ENCODE measurements around the gene MRPL53. TPM values are rescaled to one million over a fixed set of nuclear protein-coding genes. Genes with fewer than 3 reads are reported as not detected.

The MRPL53 gene
- total and polyA plus RNA-seq, 2 of the 13 experiments (the other 11 are each of a cell fraction or from before 2014, with no cell fraction given) = 34.3 to 51.9 TPM

- TF ChIP-seq PAX8 (CRISPR knock-in tag; IDR thresholded peaks at IDR 0.05; ENCODE audit: borderline replicate concordance) (no peak), KDM3A (CRISPR knock-in tag; IDR thresholded peaks at IDR 0.05; ENCODE audit: low read depth) (no peak), CEBPG (CRISPR knock-in tag; IDR thresholded peaks at IDR 0.05) (no peak), KMT2B (CRISPR knock-in tag; IDR thresholded peaks at IDR 0.05) (no peak), REXO4 (CRISPR knock-in tag; IDR thresholded peaks at IDR 0.05; ENCODE audit: borderline replicate concordance) (no peak), PAF1 (CRISPR knock-in tag; IDR thresholded peaks at IDR 0.05) (peak; percentile 28; the same call in 1 of the 2 replicates), RXRA (CRISPR knock-in tag; IDR thresholded peaks at IDR 0.05) (0 out of 2 replicates have a peak, but pooled peaks have one; percentile 22), ZC3H13 (CRISPR knock-in tag; IDR thresholded peaks at IDR 0.05) (peak; percentile 97), BRCA1 (CRISPR knock-in tag; IDR thresholded peaks at IDR 0.05) (no peak), GTF2F1 (IDR thresholded peaks at IDR 0.05; ENCODE audit: low read length) (no peak), THRA (CRISPR knock-in tag; IDR thresholded peaks at IDR 0.05; ENCODE audit: borderline replicate concordance) (0 out of 2 replicates have a peak, but pooled peaks have one; percentile 29), ZNF639 (CRISPR knock-in tag; conservative IDR thresholded peaks at IDR 0.05) (no peak), SRY (CRISPR knock-in tag; IDR thresholded peaks at IDR 0.05) (no peak), POLR2AphosphoS2 (IDR thresholded peaks at IDR 0.05; ENCODE audit: low read depth, low read length) (peak; percentile 45; the same call in 1 of the 2 replicates), HMG20A (CRISPR knock-in tag; IDR thresholded peaks at IDR 0.05; ENCODE audit: borderline replicate concordance) (no peak), NR2F2 (IDR thresholded peaks at IDR 0.05; ENCODE audit: borderline replicate concordance, low read depth) (no peak), ZNF260 (CRISPR knock-in tag; IDR thresholded peaks at IDR 0.05; ENCODE audit: borderline replicate concordance, low read depth) (no peak), ZNF605 (CRISPR knock-in tag; IDR thresholded peaks at IDR 0.05) (0 out of 2 replicates have a peak, but pooled peaks have one; percentile 38), ZNF597 (CRISPR knock-in tag; IDR thresholded peaks at IDR 0.05) (no peak), RBFOX2 (IDR thresholded peaks at IDR 0.05; ENCODE audit: low read depth, low read length) (peak; percentile 57; the same call in 1 of the 2 replicates), ETV5 (CRISPR knock-in tag; IDR thresholded peaks at IDR 0.05; ENCODE audit: borderline replicate concordance) (no peak), POLR2AphosphoS5 (IDR thresholded peaks at IDR 0.05; ENCODE audit: low read depth, low read length) (peak; percentile 29; the same call in 1 of the 2 replicates), DRAP1 (CRISPR knock-in tag; IDR thresholded peaks at IDR 0.05) (no peak), POLR2A (IDR thresholded peaks at IDR 0.05; ENCODE audit: insufficient read depth in 1 of 2, low read depth in 2 of 2, low read length in 2 of 2) (peak in 1 of 2 experiments; percentile 52; a peak in 2 of 4 replicates), PITX1 (CRISPR knock-in tag; IDR thresholded peaks at IDR 0.05) (no peak), ZNF20 (CRISPR knock-in tag; IDR thresholded peaks at IDR 0.05) (no peak), DBP (CRISPR knock-in tag; IDR thresholded peaks at IDR 0.05; ENCODE audit: not compliant biosample characterization) (no peak), ZNF761 (CRISPR knock-in tag; conservative IDR thresholded peaks at IDR 0.05) (no peak)
Observed at GRCh38 chr2:74505448-74506246, 33.2 kb upstream of the MRPL53 start (continued).

All from HepG2 (cell line).